ENCODE measurements around the gene CD38. TPM values are rescaled to one million over a fixed set of nuclear protein-coding genes. Genes with fewer than 3 reads are reported as not detected.

Gene CD38
- total and polyA plus RNA-seq, 2 of the 13 experiments (the other 11 are each of a cell fraction or from before 2014, with no cell fraction given): not detected

DNA sequence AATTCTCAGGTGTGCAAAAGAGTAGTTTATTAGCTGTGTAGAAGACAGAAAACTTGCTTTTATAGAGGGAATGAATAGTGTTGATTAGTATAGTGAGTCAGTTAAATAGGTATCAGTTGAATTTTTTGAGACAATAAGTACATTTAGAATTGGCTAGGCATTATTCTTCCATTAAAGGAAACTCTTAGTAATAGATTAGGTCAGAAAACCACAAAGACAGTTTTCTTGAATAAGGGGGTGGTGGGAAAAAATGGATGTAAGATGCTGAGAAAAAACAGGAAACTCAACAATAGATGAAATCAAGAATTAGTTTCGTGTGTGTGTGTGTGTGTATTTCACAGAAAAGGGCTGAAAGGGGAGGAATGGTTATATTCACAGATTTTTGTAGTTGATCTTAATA lies 16.8 kb downstream of the CD38 start:
- no peaks in the 10 kb centered on the region for H4K20me1 ChIP-seq (ENCODE audit: insufficient read depth, low read length)
- H2AFZ ChIP-seq (ENCODE audit: low read length): no peak overlapping the region
- no peak overlapping the region for H3K4me3 ChIP-seq (replicated peaks in 1 of 3; ENCODE audit: insufficient read depth in 1 of 3, low read depth in 2 of 3, low read length in 3 of 3)
- DNase-seq (ENCODE audit: low spot score) (no peak), ATAC-seq (no peak), FAIRE-seq (no peak)
- no peak overlapping the region for H3K4me2 ChIP-seq (ENCODE audit: low read depth, low read length)
- no peaks in the 10 kb centered on the region for H3K9me3 ChIP-seq (ENCODE audit: low read length)
- H3K79me2 ChIP-seq (ENCODE audit: insufficient read depth, low read length): no peaks in the 10 kb centered on the region
- no peaks in the 10 kb centered on the region; a peak in 1 of 5 replicates for H3K27me3 ChIP-seq (ENCODE audit: control insufficient read depth in 1 of 2, insufficient read depth in 2 of 2, low read length in 2 of 2)
- ChIA-PET CTCF (ENCODE audit: low intra/inter-chr PET ratio, low total read pairs) (no interaction called here), POLR2A (no interaction called here)
- WGBS (ENCODE audit: low lambda C conversion rate): 5% methylated on average over 1 of the region's 1 CpG
- no peaks in the 10 kb centered on the region for H3K4me1 ChIP-seq (ENCODE audit: insufficient read depth, low read length)
- no peak for TF ChIP-seq RORA (CRISPR knock-in tag; IDR thresholded peaks at IDR 0.05)
- TF ChIP-seq ZMYM4 (CRISPR knock-in tag; IDR thresholded peaks at IDR 0.05): no peak
- TF ChIP-seq ZBTB20 (CRISPR knock-in tag; IDR thresholded peaks at IDR 0.05; ENCODE audit: borderline replicate concordance, low read depth): no peak
- no peak for TF ChIP-seq ZMYM3 (CRISPR knock-in tag; IDR thresholded peaks at IDR 0.05)
- no peak for TF ChIP-seq ZNF382 (CRISPR knock-in tag; IDR thresholded peaks at IDR 0.05; ENCODE audit: borderline replicate concordance)
- TF ChIP-seq CBFB (CRISPR knock-in tag; IDR thresholded peaks at IDR 0.05): no peak
- TF ChIP-seq KMT2A (CRISPR knock-in tag; IDR thresholded peaks at IDR 0.05): no peak
- TF ChIP-seq HNRNPK (IDR thresholded peaks at IDR 0.05; ENCODE audit: low read depth, low read length, poor library complexity, severe bottlenecking): no peak
- TF ChIP-seq, protein P1, sequence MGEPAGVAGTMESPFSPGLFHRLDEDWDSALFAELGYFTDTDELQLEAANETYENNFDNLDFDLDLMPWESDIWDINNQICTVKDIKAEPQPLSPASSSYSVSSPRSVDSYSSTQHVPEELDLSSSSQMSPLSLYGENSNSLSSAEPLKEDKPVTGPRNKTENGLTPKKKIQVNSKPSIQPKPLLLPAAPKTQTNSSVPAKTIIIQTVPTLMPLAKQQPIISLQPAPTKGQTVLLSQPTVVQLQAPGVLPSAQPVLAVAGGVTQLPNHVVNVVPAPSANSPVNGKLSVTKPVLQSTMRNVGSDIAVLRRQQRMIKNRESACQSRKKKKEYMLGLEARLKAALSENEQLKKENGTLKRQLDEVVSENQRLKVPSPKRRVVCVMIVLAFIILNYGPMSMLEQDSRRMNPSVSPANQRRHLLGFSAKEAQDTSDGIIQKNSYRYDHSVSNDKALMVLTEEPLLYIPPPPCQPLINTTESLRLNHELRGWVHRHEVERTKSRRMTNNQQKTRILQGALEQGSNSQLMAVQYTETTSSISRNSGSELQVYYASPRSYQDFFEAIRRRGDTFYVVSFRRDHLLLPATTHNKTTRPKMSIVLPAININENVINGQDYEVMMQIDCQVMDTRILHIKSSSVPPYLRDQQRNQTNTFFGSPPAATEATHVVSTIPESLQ (CRISPR knock-in tag; conservative IDR thresholded peaks at IDR 0.05): no peak
- TF ChIP-seq, protein P2, sequence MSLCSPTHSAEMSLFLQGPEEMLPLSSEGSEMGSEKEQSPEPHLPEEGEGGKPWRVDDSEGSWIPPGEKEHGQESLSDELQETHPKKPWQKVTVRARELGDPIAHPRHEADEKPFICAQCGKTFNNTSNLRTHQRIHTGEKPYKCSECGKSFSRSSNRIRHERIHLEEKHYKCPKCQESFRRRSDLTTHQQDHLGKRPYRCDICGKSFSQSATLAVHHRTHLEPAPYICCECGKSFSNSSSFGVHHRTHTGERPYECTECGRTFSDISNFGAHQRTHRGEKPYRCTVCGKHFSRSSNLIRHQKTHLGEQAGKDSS (CRISPR knock-in tag; IDR thresholded peaks at IDR 0.05; ENCODE audit: borderline replicate concordance, low read depth): no peak
- no peak for TF ChIP-seq NFRKB (IDR thresholded peaks at IDR 0.05)
- TF ChIP-seq, protein P3, sequence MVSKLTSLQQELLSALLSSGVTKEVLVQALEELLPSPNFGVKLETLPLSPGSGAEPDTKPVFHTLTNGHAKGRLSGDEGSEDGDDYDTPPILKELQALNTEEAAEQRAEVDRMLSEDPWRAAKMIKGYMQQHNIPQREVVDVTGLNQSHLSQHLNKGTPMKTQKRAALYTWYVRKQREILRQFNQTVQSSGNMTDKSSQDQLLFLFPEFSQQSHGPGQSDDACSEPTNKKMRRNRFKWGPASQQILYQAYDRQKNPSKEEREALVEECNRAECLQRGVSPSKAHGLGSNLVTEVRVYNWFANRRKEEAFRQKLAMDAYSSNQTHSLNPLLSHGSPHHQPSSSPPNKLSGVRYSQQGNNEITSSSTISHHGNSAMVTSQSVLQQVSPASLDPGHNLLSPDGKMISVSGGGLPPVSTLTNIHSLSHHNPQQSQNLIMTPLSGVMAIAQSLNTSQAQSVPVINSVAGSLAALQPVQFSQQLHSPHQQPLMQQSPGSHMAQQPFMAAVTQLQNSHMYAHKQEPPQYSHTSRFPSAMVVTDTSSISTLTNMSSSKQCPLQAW (CRISPR knock-in tag; IDR thresholded peaks at IDR 0.05): no peak
- TF ChIP-seq ELF3 (CRISPR knock-in tag; IDR thresholded peaks at IDR 0.05): no peak
- H3K36me3 ChIP-seq (replicated peaks in 1 of 2; ENCODE audit: control insufficient read depth in 1 of 2, insufficient read depth in 2 of 2, low read length in 2 of 2): no peaks in the 10 kb centered on the region
- intact Hi-C loops (cut with micrococcal nuclease; ENCODE audit: unreplicated experiment): no loop called here
- in situ Hi-C loops (cut with HindIII; ENCODE audit: extremely low pct_ligation_motif_present, low pct_unique_long_range_greater_than_20kb): no loop called here
- H3K9ac ChIP-seq (ENCODE audit: insufficient read depth, low read depth, low read length): no peak overlapping the region
- no peak overlapping the region for H3K27ac ChIP-seq (ENCODE audit: extremely low read length, insufficient read depth, low read length)
- BruUV-seq (replicated peaks): no TSS peak
